ENCODE measurements around the gene ERBB4.
A peak's percentile ranks its signal among the peaks of the same experiment; 100 is the strongest.

Gene ERBB4

DNA sequence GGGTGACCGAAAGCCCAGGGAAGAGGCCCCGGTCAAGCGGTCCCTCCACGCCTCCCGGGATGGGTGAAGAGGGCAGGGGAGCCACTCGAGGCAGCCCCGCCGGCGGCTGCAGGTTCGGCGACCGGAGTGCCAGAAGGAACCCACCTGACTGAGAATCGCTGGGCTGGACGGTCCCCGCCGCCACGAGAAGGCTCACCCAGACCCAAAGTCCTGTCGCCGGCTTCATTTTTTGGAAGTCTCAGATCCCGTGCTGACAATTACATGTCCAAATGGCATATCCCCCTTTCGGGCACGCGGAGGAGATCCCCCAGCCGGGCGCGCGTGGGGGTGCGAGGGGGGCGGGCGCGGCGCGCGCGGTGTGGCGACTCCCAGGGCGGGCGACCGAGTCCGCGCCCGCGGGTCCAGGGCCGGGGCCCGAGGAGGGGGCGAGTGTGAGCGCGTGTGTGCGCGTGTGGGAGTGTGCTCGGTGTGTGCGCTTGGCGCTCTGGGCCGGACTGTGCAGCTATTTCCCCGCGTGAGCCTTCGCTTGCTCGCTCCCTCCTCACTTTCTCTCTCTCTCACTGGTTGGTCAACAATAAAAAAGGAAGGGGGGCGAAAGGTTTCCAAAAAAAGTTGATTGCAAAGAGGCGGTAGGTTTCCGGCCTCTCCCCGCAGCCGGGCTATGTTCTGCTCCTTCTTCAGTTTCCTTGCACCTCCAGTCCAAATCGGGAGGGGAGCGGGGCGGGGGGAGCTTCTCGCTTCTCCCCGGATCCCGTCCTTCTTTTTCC, at the start of gene ERBB4:
TSS of gene ERBB4 (minus strand) at position 498 of the 767 bp plus-strand sequence. CDS start at position 226, 272 bp downstream.
- H3K4me3 Mint-ChIP-seq: peak within 1 kb of the TSS; percentile 56
- H3K4me1 Mint-ChIP-seq (ENCODE audit: low read depth): peaks cover 15% of the 10 kb centered on the region
- no peaks in the 10 kb centered on the region for H3K36me3 Mint-ChIP-seq
- peaks cover 28% of the 10 kb centered on the region for H3K27me3 Mint-ChIP-seq
- no peaks in the 10 kb centered on the region for H3K9me3 Mint-ChIP-seq (ENCODE audit: low read depth)
- H3K27ac Mint-ChIP-seq: no peak within 1 kb of the TSS

DNA sequence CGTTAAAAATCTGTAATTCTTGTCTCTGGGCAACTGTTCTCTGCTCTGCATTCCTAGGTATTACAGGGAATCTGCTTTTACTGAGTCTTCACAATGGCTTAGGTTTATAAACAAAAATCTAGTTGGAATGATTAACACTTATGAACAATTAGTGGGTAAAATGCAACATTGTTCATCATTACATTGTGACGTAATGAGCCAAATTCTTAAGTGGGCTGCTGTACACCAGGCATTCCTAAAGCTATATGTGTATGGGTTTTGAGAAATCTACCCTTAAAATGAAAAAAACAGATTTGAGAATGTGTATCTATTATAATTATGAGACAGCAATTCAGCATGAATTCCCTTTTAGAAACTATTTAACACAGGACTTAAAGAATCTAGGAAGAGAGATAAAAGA, 41.5 kb upstream of the ERBB4 start:
- H3K36me3 Mint-ChIP-seq: no peaks in the 10 kb centered on the region
- H3K27me3 Mint-ChIP-seq: peaks cover 2% of the 10 kb centered on the region
- H3K27ac Mint-ChIP-seq: no peak overlapping the region
- H3K4me3 Mint-ChIP-seq: no peak overlapping the region
- H3K9me3 Mint-ChIP-seq (ENCODE audit: low read depth): peaks cover 8% of the 10 kb centered on the region
- no peaks in the 10 kb centered on the region for H3K4me1 Mint-ChIP-seq (ENCODE audit: low read depth)

DNA sequence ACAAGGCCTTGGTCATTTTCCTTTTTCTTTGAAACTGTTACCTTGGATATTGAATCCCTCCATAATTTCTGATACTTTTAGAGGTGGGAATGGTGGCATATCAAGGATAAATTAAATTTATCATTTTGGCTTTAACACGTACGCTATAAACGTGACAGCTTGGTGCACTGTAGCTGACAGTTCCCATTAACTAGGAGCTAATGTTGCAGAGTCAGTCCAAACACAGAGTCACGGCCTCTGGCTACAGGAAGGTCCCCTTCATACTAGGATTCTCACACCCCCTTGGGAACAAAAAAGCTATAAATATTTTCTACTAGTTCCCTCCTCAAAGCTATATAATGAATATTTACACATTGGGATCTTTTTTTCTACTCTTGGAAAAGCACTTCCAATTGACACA, 17.7 kb upstream of the ERBB4 start:
- Mint-ChIP-seq H3K4me1 (ENCODE audit: low read depth) (no peaks in the 10 kb centered on the region), H3K4me3 (no peak overlapping the region), H3K27me3 (peaks cover 5% of the 10 kb centered on the region), H3K27ac (no peak overlapping the region), H3K9me3 (ENCODE audit: low read depth) (no peaks in the 10 kb centered on the region), H3K36me3 (no peaks in the 10 kb centered on the region)

DNA sequence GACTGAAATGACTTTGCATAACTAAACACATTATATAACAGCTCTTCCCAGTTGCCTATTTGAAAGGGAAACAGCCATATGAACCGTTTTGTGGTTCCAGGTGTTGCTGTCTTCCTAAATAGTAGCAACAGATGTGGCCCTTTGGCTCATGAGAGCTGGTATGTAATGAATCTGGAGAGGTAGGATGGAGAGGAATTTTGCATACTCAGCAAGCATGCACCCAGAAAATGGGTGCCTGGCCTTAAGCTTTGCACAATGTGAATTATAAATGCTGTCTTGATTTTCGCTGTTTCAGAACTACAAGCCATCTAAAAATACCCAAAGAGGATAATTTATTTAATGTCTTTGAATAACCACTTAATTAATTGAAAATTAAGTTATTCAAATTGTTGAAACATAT, 15.6 kb upstream of the ERBB4 start:
- H3K4me1 Mint-ChIP-seq (ENCODE audit: low read depth): no peaks in the 10 kb centered on the region
- no peak overlapping the region for H3K4me3 Mint-ChIP-seq
- no peak overlapping the region for H3K27ac Mint-ChIP-seq
- H3K36me3 Mint-ChIP-seq: no peaks in the 10 kb centered on the region
- H3K27me3 Mint-ChIP-seq: peaks cover 7% of the 10 kb centered on the region
- H3K9me3 Mint-ChIP-seq (ENCODE audit: low read depth): no peaks in the 10 kb centered on the region

DNA sequence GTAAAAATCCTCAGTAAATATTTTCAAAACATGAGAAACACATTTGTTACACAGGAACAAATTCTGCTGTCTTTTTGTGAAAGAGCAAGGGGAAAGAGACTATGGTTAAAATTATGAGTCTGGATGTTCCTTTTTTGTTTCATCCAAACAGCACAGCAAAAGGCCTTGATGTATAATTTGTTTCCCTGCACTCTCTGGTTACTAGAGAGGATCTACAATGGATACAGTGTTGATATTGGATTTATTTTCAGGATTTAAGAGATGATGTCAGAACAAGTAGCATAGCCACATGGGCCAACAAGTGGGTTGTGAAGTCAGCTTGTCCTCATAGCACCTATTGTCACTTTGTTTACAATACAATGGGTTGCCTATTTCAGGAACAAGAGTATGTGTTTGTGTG, 11.3 kb upstream of the ERBB4 start:
- H3K27me3 Mint-ChIP-seq: peaks cover 3% of the 10 kb centered on the region
- H3K9me3 Mint-ChIP-seq (ENCODE audit: low read depth): no peaks in the 10 kb centered on the region
- H3K4me3 Mint-ChIP-seq: no peak overlapping the region
- H3K27ac Mint-ChIP-seq: no peak overlapping the region
- H3K36me3 Mint-ChIP-seq: no peaks in the 10 kb centered on the region
- no peaks in the 10 kb centered on the region for H3K4me1 Mint-ChIP-seq (ENCODE audit: low read depth)

DNA sequence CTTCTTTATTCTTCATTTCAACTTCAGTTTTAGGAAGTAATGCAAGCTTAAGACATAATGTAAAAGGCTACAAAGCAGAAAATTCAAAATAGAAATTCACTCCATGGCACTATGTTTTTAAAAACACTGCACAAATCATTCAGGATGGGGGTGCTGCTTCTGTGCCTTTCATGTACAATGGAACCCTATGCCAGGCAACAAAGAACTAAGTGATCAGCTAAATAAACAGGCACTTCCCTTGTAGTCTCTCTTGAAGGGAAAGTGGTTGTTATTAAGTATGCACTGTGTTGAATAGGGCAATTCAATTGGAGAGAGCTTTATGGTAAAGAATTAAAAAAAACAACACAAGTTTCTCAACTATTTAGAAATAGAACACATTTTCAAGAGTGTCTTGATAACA, 10.9 kb upstream of the ERBB4 start:
- peaks cover 3% of the 10 kb centered on the region for H3K27me3 Mint-ChIP-seq
- no peaks in the 10 kb centered on the region for H3K9me3 Mint-ChIP-seq (ENCODE audit: low read depth)
- H3K36me3 Mint-ChIP-seq: no peaks in the 10 kb centered on the region
- H3K4me3 Mint-ChIP-seq: no peak overlapping the region
- H3K27ac Mint-ChIP-seq: no peak overlapping the region
- H3K4me1 Mint-ChIP-seq (ENCODE audit: low read depth): no peaks in the 10 kb centered on the region

DNA sequence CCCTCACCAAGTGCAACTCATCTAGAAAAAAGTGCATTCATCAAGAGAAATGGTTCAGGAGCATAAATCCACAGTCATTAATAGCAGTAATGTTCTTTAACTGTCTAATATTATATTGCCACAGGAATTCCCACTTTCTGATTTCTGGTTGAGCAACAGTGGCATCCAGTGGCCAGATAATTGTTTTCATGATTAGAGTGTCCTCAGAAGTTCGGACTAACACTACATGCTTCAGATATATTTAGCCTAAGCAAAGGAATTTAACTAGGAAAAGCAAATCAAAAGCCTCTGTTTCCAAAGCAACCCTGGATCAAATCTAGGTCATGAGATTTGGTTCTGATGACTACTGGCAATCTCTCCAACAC, 9.8 kb upstream of the ERBB4 start:
- no peak overlapping the region for H3K27ac Mint-ChIP-seq
- peaks cover 3% of the 10 kb centered on the region for H3K27me3 Mint-ChIP-seq
- H3K9me3 Mint-ChIP-seq (ENCODE audit: low read depth): no peaks in the 10 kb centered on the region
- H3K4me3 Mint-ChIP-seq: no peak overlapping the region
- no peaks in the 10 kb centered on the region for H3K36me3 Mint-ChIP-seq
- H3K4me1 Mint-ChIP-seq (ENCODE audit: low read depth): no peaks in the 10 kb centered on the region

DNA sequence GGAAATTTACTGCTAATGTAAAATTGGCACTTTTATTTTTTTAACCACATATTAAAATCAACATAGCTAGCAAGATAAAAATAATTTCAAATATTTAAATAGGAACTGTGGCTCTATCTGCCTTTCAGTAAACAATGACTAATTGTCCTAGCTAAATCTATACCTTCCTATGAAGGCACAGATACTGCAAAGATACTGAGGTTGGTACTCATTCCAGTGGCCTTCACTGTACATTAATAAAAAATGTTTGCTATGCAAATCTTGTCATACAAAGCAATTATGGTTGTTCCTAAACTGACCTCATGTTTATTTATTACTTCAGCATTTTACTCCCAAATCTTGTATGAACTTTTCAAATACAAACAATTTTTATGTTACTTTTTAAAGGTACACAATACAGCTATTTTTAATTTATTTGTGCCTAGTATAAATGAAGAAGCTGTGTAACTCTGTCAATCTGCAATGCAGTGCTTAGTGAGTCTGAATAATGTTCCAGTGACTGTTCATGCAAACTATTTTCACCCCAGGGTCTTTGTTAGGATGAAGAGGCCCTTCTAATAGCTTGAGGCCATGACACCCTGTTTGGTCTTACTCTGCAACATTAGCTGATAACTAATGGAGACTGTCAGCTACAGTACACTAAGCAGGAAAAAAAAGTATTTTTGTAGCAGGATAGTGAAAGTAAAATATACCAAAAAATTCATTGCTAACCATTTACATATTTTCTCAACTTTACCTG, 9.3 kb upstream of the ERBB4 start:
- Mint-ChIP-seq H3K4me3 (no peak overlapping the region), H3K4me1 (ENCODE audit: low read depth) (no peaks in the 10 kb centered on the region), H3K36me3 (no peaks in the 10 kb centered on the region), H3K27ac (no peak overlapping the region), H3K9me3 (ENCODE audit: low read depth) (no peaks in the 10 kb centered on the region), H3K27me3 (peaks cover 3% of the 10 kb centered on the region)

DNA sequence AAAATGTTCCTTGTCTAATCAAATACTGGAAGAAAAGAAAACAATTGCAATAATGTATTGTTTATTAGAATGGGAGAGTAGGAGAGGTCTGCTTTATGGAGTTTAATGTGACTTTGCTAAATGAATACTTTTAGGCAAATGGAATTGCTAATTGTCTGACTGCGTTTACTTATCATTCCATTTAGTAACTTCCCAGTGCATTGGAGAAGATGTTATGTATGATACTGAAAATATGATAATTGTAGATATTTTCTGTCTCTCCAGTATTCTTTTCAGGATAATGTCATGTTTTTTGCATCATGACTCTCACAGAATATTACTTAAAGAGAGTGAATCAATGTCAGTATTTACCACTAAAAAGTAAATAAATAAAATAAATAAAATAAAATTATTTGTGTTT, 8.1 kb upstream of the ERBB4 start:
- H3K9me3 Mint-ChIP-seq (ENCODE audit: low read depth): no peaks in the 10 kb centered on the region
- no peaks in the 10 kb centered on the region for H3K36me3 Mint-ChIP-seq
- peaks cover 3% of the 10 kb centered on the region for H3K27me3 Mint-ChIP-seq
- no peak overlapping the region for H3K4me3 Mint-ChIP-seq
- no peak overlapping the region for H3K27ac Mint-ChIP-seq
- H3K4me1 Mint-ChIP-seq (ENCODE audit: low read depth): no peaks in the 10 kb centered on the region

DNA sequence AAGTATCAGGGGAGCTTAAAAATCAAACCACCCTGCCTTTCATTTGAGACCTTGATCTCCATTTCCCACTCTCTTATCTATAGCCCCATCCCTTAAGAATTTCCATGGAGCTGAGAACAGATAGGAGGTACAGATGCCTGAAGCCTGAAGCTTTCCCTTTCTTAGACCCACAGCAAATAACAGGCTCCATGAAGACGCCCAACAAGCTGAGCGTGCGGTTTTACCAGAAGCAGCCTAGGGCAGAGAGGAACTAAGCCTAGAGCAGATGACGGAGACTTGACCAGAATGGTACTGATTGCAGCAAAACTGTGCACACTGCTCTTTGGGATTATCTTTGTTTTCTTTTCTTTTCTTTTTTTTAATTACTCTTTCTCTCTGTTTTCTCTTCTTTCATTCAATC, 1.7 kb upstream of the ERBB4 start:
- Mint-ChIP-seq H3K4me3 (no peak overlapping the region), H3K27me3 (peaks cover 19% of the 10 kb centered on the region), H3K9me3 (ENCODE audit: low read depth) (no peaks in the 10 kb centered on the region), H3K27ac (no peak overlapping the region), H3K4me1 (ENCODE audit: low read depth) (peaks cover 15% of the 10 kb centered on the region), H3K36me3 (no peaks in the 10 kb centered on the region)

DNA sequence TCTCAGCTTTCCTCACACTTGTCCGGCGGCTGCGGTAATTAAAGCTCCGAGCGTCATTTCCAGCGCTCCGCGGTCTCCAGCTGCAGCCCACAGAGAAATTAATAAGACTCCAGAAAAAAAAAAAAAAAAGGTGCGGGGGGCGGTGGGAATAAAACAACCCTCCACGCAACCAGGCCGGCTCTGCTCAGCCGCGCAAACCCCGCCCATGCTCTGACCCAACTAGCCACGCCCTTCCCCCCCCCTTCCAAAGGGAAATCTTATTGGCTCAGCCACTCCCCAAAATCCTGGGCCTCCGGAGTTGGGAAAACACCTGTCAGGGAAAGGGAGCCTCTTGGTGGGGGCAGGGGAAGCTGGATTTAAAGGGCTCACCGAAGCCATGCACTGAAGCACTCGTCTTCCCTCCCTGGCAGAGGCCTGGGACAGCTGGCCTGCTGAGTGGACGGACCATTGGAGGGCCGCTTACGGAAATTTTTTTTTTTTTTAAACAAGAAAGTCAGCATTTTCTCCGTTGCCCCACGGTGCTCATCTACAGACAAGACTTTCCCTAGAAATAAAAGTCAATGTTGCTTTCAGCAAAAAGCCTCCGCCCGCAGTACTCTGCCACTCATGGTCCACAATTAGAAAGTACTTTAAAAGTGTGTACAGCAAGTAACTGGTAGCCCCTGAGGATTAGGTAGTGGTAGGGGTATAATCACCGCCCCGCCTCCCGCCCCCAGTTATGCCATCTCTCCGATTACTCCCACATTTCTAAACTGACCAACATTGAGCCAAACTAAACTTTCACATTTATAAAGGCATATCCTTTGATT, 674 bp upstream of the ERBB4 start:
- peak overlapping the region; percentile 56 for H3K4me3 Mint-ChIP-seq
- H3K9me3 Mint-ChIP-seq (ENCODE audit: low read depth): no peaks in the 10 kb centered on the region
- H3K27me3 Mint-ChIP-seq: peaks cover 24% of the 10 kb centered on the region
- peaks cover 15% of the 10 kb centered on the region for H3K4me1 Mint-ChIP-seq (ENCODE audit: low read depth)
- H3K27ac Mint-ChIP-seq: no peak overlapping the region
- no peaks in the 10 kb centered on the region for H3K36me3 Mint-ChIP-seq

DNA sequence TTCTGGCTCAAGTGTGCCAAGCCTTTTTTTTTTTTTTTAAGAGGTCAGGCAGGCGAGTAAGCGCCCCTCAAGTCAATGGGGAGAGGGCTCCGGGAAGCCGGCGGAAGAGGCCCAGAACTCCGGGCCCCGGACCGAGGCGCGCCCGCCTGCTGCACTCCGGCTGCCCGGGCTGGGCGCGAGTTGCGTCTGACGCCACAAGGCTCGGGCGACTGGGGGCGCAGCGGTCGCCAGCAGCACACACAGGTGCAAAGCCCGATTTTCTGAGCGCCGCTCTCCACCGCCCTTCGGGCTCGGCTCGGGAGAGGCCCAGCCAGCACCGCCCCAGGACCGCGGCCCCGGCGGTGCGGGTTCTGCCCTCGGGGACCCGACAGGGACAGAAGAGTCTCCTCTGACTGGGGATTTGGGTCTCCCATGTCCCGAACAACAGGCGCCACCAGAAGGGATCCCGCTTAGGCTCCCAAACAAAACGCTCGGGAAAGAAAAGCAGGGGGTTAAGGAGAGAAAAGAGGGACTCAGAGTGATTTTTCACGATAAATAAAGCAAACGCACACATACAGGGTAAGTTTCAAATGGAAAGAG, 787 bp downstream of the ERBB4 start:
- H3K27me3 Mint-ChIP-seq: peaks cover 28% of the 10 kb centered on the region
- peaks cover 15% of the 10 kb centered on the region for H3K4me1 Mint-ChIP-seq (ENCODE audit: low read depth)
- H3K9me3 Mint-ChIP-seq (ENCODE audit: low read depth): no peaks in the 10 kb centered on the region
- no peaks in the 10 kb centered on the region for H3K36me3 Mint-ChIP-seq
- H3K27ac Mint-ChIP-seq: no peak overlapping the region
- H3K4me3 Mint-ChIP-seq: peak overlapping the region; percentile 35

DNA sequence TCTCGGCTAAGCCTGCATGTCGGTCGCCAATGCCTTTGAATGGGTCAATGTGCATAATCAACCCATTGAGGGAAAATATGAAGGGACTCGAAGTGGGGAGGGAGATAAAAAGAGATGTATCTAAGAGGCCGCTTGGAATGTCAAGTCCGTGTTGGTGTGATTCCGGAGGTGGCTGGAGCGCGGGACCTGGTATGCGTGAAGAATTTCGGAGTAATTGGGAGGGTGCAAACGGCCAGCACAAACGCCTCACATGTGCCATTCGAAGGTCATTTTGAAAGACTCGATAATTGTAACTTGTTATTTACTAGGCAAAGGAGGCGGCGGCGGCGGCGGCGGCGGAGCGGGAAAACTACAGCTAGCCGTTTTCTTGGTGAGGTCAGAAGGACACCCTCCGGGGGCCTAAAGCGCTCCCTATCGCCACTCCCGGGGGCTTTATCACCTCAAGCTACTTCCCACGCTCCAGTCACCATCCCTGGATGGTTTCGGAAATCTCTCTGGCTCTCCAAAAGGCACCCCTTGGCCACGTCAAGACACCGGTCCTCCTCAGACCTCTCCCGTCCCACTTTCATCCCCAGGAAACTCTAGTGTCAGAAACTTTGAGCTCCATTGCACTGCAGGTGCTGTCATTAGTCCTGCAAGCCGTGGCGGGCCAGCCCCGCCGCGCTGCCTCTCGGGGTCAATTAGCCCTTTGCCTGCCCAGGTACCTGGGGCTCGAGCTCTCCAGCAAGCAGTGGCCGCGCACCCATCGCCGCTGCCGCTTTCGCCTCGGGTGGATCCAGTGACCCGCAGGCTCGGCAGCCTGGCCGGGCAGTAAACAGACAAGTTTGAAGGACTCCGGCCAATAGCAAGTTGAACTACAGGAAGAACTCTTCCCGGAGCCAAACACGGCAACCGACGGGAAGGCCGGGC, 1.5 kb downstream of the ERBB4 start:
- Mint-ChIP-seq H3K4me1 (ENCODE audit: low read depth) (peaks cover 15% of the 10 kb centered on the region), H3K4me3 (peak overlapping the region; percentile 49), H3K36me3 (no peaks in the 10 kb centered on the region), H3K27me3 (peaks cover 28% of the 10 kb centered on the region), H3K9me3 (ENCODE audit: low read depth) (no peaks in the 10 kb centered on the region), H3K27ac (no peak overlapping the region)
